HG03108 (cell line): ENCODE measurements around the gene ZNF442.
A peak's percentile ranks its signal among the peaks of the same experiment; 100 is the strongest.
"Not testable (repeated sequence)": the region's sequence is repeated elsewhere in the genome, so short reads cannot be mapped to it uniquely, and the experiment has no call there.

ENCODE experiments used
- ATAC-seq: cut with Tn5 transposase; IDR thresholded peaks from one replicate; pipeline ENCODE4 v1.9.1; 2021; ENCODE audit warnings: moderate library complexity; ENCODE audit not compliant: unreplicated experiment

ZNF442 gene

DNA sequence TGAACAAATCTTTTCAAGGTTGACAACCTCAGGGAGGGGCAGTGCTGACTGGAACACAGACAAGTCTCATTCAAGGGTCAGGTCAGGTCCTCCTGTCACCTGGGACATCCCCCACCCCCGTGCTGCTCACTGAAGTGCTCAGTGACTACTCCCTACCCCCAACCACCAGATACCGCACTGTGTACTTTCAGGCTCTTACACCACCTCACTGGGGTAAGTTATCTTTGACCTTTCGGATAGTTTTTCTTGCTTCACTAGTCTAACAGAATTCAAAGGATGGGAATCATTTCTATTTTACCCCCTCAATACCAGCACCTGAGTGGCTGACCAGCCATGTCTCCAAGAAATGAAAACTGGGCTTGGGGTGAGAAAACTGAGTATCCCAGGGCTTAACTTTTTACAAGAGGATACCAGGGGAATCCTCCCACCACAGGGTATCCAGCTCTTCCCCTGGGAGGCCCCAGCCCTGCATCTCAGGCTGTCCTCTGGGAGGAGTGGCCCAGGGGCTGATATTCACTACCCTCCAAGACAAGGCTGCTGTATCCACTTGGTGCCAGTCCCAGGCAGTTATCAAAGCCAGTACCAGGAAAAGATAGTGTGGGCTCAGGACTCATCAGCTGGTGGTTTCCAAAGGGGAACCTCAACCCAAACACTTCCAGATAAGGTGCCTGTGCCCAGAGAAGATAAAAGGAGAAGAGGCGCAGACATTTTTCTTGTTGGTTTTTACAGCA is 34.1 kb downstream of the ZNF442 start:
- peak; percentile 53 for ATAC-seq

DNA sequence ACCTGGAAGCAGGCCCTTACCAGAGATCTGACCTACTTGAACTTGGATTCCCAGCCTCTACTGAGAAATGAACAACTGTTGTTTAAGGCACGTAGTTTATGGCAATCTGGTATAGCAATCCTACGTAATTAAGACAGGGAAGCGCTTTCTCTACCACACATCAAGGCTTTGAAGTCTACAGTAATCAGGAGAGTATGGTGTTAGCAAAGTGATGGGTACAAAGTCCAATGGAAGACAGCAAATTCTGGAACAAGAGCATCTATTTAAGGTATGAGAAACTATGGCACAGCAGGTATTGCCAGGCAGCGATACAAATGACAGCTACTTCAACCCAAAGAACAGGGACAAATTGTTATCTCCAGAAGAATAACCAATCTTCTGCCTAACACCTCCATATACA is 35.1 kb downstream of the ZNF442 start:
- ATAC-seq, result no peak

DNA sequence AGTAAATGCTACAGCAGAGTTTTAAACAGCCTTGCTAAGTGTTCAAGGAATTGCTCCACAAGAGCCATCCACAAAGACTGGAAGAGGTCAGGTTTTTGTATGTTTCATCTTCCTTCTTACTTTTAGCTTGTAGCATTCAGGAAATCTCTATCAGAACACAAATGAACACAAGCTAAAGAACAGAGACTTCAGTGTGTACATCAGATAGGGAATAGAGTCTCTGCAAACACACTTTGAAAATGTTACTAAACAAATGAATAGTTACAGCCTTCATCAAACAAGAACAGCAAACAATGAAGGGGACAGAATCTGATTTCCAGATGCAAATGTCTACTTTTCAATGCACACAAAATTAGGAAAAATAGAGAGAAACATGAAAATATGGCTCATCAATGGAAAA is 39.8 kb downstream of the ZNF442 start:
- no peak for ATAC-seq

DNA sequence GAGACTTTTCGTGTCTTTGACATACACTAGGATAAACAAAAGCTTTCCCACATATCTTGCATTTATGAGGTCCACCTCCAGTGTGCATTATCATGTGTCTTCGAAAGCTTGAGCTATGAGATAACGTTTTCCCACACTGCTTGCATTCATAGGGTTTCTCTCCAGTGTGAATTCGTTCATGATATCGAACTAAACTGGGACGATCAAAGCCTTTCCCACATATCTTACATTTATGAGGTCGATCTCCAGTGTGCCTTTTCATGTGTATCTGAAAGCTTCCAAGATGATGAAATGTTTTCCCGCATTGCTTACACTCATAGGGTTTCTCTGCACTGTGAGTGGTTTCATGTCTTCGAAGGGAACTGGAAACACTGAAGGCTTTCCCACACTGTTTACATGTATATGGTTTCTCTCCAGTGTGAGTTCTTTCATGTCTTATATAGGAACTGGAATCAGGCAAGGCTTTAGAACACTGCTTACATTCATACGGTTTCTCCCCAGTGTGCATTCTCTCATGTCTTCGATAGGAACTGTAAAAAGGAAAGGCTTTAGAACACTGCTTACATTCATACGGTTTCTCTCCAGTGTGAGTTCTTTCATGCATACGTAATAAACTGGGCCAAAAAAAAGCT is 46.6 kb downstream of the ZNF442 start:
- ATAC-seq, result no peak

DNA sequence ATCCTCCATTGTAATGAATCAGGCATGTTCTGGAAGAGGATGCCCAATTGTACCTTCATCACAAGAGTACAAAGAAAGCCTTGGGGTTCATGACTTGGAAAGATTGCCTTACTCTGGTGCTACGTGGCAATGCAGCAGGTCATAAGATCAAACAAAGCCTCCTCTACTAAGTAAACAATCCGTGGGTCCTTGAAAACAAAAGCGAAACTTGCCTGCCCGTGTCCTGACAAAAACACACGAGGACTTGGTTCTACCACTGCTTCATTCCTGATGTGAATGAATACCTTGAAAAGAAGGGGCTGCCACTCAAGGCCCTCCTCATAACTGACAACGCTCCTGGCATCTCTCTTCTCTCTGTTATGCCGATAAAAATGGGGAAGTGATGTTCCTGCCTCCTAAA is 50.9 kb downstream of the ZNF442 start:
- no peak for ATAC-seq

DNA sequence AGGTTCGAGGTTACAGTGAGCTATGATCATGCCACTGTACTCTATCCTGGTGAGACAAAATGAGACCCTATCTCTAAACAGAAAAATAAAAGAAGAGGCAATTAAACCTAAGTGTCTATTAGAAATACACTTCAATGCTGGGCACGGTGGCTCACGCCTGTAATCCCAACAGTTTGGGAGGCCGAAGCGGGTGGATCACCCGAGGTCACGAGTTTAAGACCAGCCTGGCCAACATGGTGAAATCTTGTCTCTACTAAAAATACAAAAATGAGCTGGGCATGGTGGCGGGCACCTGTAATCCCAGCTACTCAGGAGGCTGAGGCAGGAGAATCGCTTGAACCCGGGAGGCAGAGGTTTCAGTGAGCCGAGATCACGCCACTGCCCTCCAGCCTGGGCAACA is 56.6 kb downstream of the ZNF442 start:
- ATAC-seq, result not testable (repeated sequence)
